Gastrocnemius medialis (tissue), 4 donors: ENCODE data around the gene SLC46A2. TPM values are rescaled to one million over a fixed set of nuclear protein-coding genes. Genes with fewer than 3 reads are reported as not detected.

Source experiments
- ATAC-seq, 2 donors: fragments of 150-250 bp; one replicate each; pipeline ENCODE4 v1.9.1; 2016
- DNase-seq, 2 donors: peaks; one replicate each; pipeline ENCODE4 v3.0.0-alpha.2; 2019
- H3K27ac ChIP-seq, 4 donors: fragments of 200-600 bp; sonication (generic); 1 replicate in 1 of 4; 2 replicates in 3 of 4; pipeline ENCODE4 v1.5.1; 2016 to 2018; ENCODE audit warnings: mild to moderate bottlenecking in 2 of 4, moderate library complexity in 1 of 4
- H3K27me3 ChIP-seq, 3 donors: fragments of 200-600 bp; sonication (generic) in 2 of 3; 1 replicate in 1 of 3; 2 replicates in 2 of 3; pipeline versions ENCODE4 v1.5.1 to v1.6.0; 2016 to 2019; ENCODE audit warnings: mild to moderate bottlenecking in 1 of 3, moderate library complexity in 1 of 3
- H3K36me3 ChIP-seq, 2 donors: fragments of 200-600 bp; sonication (generic) in 1 of 2; one replicate each; pipeline ENCODE4 v1.5.1; 2017 to 2018
- H3K4me1 ChIP-seq, 2 donors: fragments of 200-600 bp; sonication (generic) in 1 of 2; one replicate each; pipeline ENCODE4 v1.5.1; 2016 to 2017; ENCODE audit warnings: mild to moderate bottlenecking in 2 of 2
- H3K4me3 ChIP-seq, 4 donors: fragments of 200-600 bp; sonication (generic) in 3 of 4; 1 replicate in 1 of 4; 2 replicates in 3 of 4; pipeline ENCODE4 v1.5.1; 2016 to 2019; ENCODE audit warnings: mild to moderate bottlenecking in 2 of 4
- H3K9me3 ChIP-seq, 3 donors: fragments of 200-600 bp; sonication (generic) in 2 of 3; 1 replicate in 1 of 3; 2 replicates in 2 of 3; pipeline ENCODE4 v1.5.1; 2016 to 2019
- POLR2A ChIP-seq, 2 donors: fragments of 450-650 bp; IDR thresholded peaks; one replicate each; pipeline ENCODE4 v1.6.1; 2017; ENCODE audit warnings: antibody characterized with exemption in 2 of 2, mild to moderate bottlenecking in 2 of 2, moderate library complexity in 2 of 2
- in situ Hi-C, 4 donors: fragments of 200-750 bp; cut with MboI; loops; one replicate each; pipeline versions ENCODE4 v1.15.0 to v1.8.0; 2017; ENCODE audit warnings: low sequenced_read_pairs in 4 of 4
- intact Hi-C: fragments of 100-400 bp; cut with DNase I; formaldehyde crosslinking; loops from one replicate; pipeline ENCODE4 v1.15.1; 2023; ENCODE audit warnings: low total_unique reads
- total RNA-seq, 4 donors: library from RNA; depleted of rRNA; stranded (reverse); fragments of >200 nt; gene quantifications; one replicate each; pipeline versions ENCODE4 v1.1.0 to v1.2.3, GENCODE V29; 2016
- TF ChIP-seq, protein P1 (sequence below), 5 experiments: fragments of 450-650 bp in 3 of 5; fragments of 200-600 bp in 2 of 5; sonication (generic) in 2 of 5; IDR thresholded peaks in 4 of 5; conservative IDR thresholded peaks in 1 of 5; 1 replicate in 4 of 5; 2 replicates in 1 of 5; pipeline ENCODE4 v1.5.1; 2016 to 2019; ENCODE audit warnings: antibody characterized with exemption in 5 of 5, mild to moderate bottlenecking in 3 of 5, moderate library complexity in 3 of 5

SLC46A2 gene
- total RNA-seq, 4 donors from 2014 or later = 0.13 TPM; not detected in 3

DNA sequence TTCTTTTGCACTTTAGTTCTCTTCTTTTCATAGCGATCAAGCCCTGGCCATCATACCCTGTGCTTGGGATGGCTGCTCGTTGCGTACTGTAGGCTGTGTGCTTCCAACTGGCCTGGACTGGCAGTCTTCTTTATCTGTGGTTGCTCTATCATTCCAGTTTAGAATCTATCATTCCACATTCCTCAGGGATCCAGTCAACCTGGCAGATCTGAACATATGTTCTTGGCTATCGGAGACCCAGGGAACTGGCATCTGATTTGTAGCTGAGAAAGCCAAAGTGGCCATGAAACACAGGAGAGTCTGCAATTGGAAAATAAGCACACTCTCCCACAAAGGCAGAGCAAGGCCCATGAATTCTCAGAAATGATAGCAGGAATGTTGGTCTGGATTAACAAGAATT lies 22.6 kb upstream of the SLC46A2 start:
- Histone ChIP-seq H3K4me3 (no peak overlapping the region), H3K36me3 (no peaks in the 10 kb centered on the region), H3K27ac (no peak overlapping the region), H3K4me1 (no peaks in the 10 kb centered on the region), H3K9me3 (no peaks in the 10 kb centered on the region), H3K27me3 (no peaks in the 10 kb centered on the region)
- intact Hi-C loops (no loop called here), in situ Hi-C loops (no loop called here)
- no peak for DNase-seq
- no peak for ATAC-seq
- TF ChIP-seq, protein P1, sequence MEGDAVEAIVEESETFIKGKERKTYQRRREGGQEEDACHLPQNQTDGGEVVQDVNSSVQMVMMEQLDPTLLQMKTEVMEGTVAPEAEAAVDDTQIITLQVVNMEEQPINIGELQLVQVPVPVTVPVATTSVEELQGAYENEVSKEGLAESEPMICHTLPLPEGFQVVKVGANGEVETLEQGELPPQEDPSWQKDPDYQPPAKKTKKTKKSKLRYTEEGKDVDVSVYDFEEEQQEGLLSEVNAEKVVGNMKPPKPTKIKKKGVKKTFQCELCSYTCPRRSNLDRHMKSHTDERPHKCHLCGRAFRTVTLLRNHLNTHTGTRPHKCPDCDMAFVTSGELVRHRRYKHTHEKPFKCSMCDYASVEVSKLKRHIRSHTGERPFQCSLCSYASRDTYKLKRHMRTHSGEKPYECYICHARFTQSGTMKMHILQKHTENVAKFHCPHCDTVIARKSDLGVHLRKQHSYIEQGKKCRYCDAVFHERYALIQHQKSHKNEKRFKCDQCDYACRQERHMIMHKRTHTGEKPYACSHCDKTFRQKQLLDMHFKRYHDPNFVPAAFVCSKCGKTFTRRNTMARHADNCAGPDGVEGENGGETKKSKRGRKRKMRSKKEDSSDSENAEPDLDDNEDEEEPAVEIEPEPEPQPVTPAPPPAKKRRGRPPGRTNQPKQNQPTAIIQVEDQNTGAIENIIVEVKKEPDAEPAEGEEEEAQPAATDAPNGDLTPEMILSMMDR (IDR thresholded peaks at IDR 0.05 in 4 of 5, conservative IDR thresholded peaks at IDR 0.05 in 1 of 5) = no peak
- TF ChIP-seq POLR2A (IDR thresholded peaks at IDR 0.05) = no peak

DNA sequence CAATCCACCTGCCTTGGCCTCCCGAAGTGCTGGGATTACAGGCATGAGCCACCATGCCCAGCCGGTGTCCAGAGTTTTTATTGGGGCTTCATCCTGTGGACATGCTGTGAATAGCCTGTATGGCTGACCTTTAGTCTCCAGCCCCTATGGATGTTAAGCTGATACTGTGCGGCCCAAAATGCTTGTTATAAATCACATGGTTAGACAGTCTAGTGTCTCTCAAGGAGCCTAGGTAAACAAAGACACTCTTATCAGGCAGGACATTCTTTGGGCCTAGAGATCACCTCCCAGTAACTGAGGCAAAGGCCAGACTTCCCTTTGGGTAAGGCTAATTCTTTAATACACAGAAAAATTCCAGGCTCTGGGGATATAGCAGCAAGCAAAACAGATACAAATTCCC lies 22.0 kb upstream of the SLC46A2 start:
- H3K27ac ChIP-seq = no peak overlapping the region
- intact Hi-C loops (no loop called here), in situ Hi-C loops (no loop called here)
- H3K27me3 ChIP-seq = no peaks in the 10 kb centered on the region
- H3K4me1 ChIP-seq = no peaks in the 10 kb centered on the region
- no peak overlapping the region for H3K4me3 ChIP-seq
- no peaks in the 10 kb centered on the region for H3K9me3 ChIP-seq
- ATAC-seq (no peak), DNase-seq (no peak)
- no peaks in the 10 kb centered on the region for H3K36me3 ChIP-seq
- no peak for TF ChIP-seq POLR2A (IDR thresholded peaks at IDR 0.05)
- TF ChIP-seq, protein P1 (IDR thresholded peaks at IDR 0.05 in 4 of 5, conservative IDR thresholded peaks at IDR 0.05 in 1 of 5) = no peak

GRCh38 chr9:112911736-112912135 lies 21.1 kb upstream of the SLC46A2 start:
- Histone ChIP-seq H3K4me1 (no peaks in the 10 kb centered on the region), H3K27me3 (no peaks in the 10 kb centered on the region), H3K4me3 (no peak overlapping the region), H3K27ac (no peak overlapping the region), H3K36me3 (no peaks in the 10 kb centered on the region), H3K9me3 (no peaks in the 10 kb centered on the region)
- ATAC-seq (no peak), DNase-seq (no peak)
- TF ChIP-seq, protein P1 (IDR thresholded peaks at IDR 0.05 in 4 of 5, conservative IDR thresholded peaks at IDR 0.05 in 1 of 5) = no peak
- TF ChIP-seq POLR2A (IDR thresholded peaks at IDR 0.05) = no peak
- intact Hi-C loops (no loop called here), in situ Hi-C loops (no loop called here)

- no peak for ATAC-seq
- H3K36me3 ChIP-seq = no peaks in the 10 kb centered on the region
- in situ Hi-C loops (loop anchor here in 1 of 4 donors (10.0 kb wide), 1 partner anchor 60 kb away; no protein-coding TSS in a partner anchor), intact Hi-C loops (no loop called here)
- no peak overlapping the region for H3K27ac ChIP-seq
- TF ChIP-seq, protein P1 (IDR thresholded peaks at IDR 0.05 in 4 of 5, conservative IDR thresholded peaks at IDR 0.05 in 1 of 5) = no peak
- no peak for TF ChIP-seq POLR2A (IDR thresholded peaks at IDR 0.05)
- no peak overlapping the region for H3K4me3 ChIP-seq
- H3K4me1 ChIP-seq = no peaks in the 10 kb centered on the region
- H3K27me3 ChIP-seq = no peaks in the 10 kb centered on the region
- no peaks in the 10 kb centered on the region for H3K9me3 ChIP-seq
- DNase-seq = no peak
Measured at GRCh38 chr9:112905084-112905483, 14.4 kb upstream of the SLC46A2 start.

DNA sequence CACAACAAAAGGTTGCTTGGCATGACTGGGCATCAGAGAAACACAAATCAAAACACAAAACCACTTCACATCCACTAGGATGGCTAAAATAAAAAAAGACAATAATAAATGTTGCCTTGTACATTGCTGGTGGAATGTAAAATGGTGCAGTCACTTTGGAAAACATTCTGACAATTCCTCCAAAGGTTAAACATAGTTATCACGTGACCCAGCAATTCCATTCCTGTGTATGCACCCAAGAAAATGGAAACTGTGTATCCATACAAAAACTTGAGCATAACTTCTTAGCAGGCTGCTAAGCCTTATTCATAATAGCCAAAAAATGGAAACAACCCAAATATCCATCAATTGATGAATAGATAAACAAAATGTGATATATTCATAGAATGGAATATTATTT lies 10.2 kb upstream of the SLC46A2 start:
- DNase-seq = no peak
- intact Hi-C loops (no loop called here), in situ Hi-C loops (loop anchor here in 2 of 4 donors (5.0 to 10.0 kb wide), 2 partner anchors 54 to 56 kb away; no protein-coding TSS in a partner anchor)

More for the DNA sequence above, 10.2 kb upstream of the SLC46A2 start:
- H3K27me3 ChIP-seq = no peaks in the 10 kb centered on the region
- H3K9me3 ChIP-seq = no peaks in the 10 kb centered on the region
- no peaks in the 10 kb centered on the region for H3K4me1 ChIP-seq
- no peak overlapping the region for H3K27ac ChIP-seq
- no peak for TF ChIP-seq POLR2A (IDR thresholded peaks at IDR 0.05)
- TF ChIP-seq, protein P1 (IDR thresholded peaks at IDR 0.05 in 4 of 5, conservative IDR thresholded peaks at IDR 0.05 in 1 of 5) = no peak
- no peak overlapping the region for H3K4me3 ChIP-seq
- ATAC-seq = no peak
- H3K36me3 ChIP-seq = no peaks in the 10 kb centered on the region
